HCT116 (cell line): ENCODE results near the gene BBS9.

Experiments
- POLR2AphosphoS5 ChIP-seq: IDR thresholded peaks from 2 replicates; pipeline ENCODE4 v1.6.1; 2011; ENCODE audit warnings: mild to moderate bottlenecking, low read depth, low read length, moderate library complexity
- TCF7L2 ChIP-seq: IDR thresholded peaks from 2 replicates; pipeline ENCODE4 v1.7.0; 2011; ENCODE audit warnings: borderline replicate concordance, inconsistent platforms; ENCODE audit not compliant: insufficient read depth, insufficient read length; ENCODE audit errors: extremely low read depth
- TF ChIP-seq, protein P1 (sequence below), 3 experiments: fragments of 200-600 bp in 1 of 3; sonication (generic) in 1 of 3; IDR thresholded peaks in 2 of 3; conservative IDR thresholded peaks in 1 of 3; 2 replicates each; pipeline ENCODE4 v1.5.1; 2012 to 2017; ENCODE audit warnings: low read depth in 2 of 3, low read length in 2 of 3, antibody characterized with exemption in 1 of 3, borderline replicate concordance in 1 of 3, control low read depth in 1 of 3, mild to moderate bottlenecking in 1 of 3, mixed read lengths in 1 of 3, mixed run types in 1 of 3, moderate library complexity in 1 of 3; ENCODE audit not compliant: insufficient read depth in 1 of 3
- TF ChIP-seq, protein P2 (sequence below): IDR thresholded peaks from 2 replicates; pipeline ENCODE4 v1.6.1; 2012; ENCODE audit warnings: low read depth

DNA sequence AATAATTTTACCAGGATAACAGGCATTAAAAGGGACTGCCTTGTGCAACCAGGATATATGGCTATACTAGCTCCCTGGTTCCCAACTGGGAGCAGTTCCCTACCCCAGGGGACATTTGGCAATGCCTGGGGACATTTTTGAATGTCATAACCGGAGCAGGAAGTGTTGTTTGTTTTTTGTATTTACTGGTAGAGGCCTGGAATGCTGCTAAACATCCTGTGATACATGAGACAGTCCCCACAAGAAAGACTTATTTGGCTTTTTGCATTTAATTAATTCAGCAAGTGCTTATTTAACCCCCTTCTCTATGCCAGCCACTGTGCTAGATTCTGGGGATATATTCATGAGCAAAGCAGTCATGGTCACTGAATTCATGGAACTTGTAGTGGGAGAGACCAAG is 181.2 kb downstream of the BBS9 start:
- TF ChIP-seq, protein P1, sequence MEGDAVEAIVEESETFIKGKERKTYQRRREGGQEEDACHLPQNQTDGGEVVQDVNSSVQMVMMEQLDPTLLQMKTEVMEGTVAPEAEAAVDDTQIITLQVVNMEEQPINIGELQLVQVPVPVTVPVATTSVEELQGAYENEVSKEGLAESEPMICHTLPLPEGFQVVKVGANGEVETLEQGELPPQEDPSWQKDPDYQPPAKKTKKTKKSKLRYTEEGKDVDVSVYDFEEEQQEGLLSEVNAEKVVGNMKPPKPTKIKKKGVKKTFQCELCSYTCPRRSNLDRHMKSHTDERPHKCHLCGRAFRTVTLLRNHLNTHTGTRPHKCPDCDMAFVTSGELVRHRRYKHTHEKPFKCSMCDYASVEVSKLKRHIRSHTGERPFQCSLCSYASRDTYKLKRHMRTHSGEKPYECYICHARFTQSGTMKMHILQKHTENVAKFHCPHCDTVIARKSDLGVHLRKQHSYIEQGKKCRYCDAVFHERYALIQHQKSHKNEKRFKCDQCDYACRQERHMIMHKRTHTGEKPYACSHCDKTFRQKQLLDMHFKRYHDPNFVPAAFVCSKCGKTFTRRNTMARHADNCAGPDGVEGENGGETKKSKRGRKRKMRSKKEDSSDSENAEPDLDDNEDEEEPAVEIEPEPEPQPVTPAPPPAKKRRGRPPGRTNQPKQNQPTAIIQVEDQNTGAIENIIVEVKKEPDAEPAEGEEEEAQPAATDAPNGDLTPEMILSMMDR (IDR thresholded peaks at IDR 0.05 in 2 of 3, conservative IDR thresholded peaks at IDR 0.05 in 1 of 3; ENCODE audit: borderline replicate concordance in 1 of 3, insufficient read depth in 1 of 3, low read depth in 2 of 3, low read length in 2 of 3): no peak
- TF ChIP-seq POLR2AphosphoS5: no peak
- TF ChIP-seq, protein P2, sequence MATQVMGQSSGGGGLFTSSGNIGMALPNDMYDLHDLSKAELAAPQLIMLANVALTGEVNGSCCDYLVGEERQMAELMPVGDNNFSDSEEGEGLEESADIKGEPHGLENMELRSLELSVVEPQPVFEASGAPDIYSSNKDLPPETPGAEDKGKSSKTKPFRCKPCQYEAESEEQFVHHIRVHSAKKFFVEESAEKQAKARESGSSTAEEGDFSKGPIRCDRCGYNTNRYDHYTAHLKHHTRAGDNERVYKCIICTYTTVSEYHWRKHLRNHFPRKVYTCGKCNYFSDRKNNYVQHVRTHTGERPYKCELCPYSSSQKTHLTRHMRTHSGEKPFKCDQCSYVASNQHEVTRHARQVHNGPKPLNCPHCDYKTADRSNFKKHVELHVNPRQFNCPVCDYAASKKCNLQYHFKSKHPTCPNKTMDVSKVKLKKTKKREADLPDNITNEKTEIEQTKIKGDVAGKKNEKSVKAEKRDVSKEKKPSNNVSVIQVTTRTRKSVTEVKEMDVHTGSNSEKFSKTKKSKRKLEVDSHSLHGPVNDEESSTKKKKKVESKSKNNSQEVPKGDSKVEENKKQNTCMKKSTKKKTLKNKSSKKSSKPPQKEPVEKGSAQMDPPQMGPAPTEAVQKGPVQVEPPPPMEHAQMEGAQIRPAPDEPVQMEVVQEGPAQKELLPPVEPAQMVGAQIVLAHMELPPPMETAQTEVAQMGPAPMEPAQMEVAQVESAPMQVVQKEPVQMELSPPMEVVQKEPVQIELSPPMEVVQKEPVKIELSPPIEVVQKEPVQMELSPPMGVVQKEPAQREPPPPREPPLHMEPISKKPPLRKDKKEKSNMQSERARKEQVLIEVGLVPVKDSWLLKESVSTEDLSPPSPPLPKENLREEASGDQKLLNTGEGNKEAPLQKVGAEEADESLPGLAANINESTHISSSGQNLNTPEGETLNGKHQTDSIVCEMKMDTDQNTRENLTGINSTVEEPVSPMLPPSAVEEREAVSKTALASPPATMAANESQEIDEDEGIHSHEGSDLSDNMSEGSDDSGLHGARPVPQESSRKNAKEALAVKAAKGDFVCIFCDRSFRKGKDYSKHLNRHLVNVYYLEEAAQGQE: no peak
- TF ChIP-seq TCF7L2: no peak
